GM12874 (cell line): ENCODE measurements around the gene FBN1.

Experiments
- TF ChIP-seq, protein P1 (sequence below): IDR thresholded peaks from 2 replicates; pipeline ENCODE4 v1.5.1; 2011; ENCODE audit warnings: low read depth, mild to moderate bottlenecking, control low read depth, low read length, moderate library complexity; ENCODE audit not compliant: insufficient read depth

The FBN1 gene

DNA sequence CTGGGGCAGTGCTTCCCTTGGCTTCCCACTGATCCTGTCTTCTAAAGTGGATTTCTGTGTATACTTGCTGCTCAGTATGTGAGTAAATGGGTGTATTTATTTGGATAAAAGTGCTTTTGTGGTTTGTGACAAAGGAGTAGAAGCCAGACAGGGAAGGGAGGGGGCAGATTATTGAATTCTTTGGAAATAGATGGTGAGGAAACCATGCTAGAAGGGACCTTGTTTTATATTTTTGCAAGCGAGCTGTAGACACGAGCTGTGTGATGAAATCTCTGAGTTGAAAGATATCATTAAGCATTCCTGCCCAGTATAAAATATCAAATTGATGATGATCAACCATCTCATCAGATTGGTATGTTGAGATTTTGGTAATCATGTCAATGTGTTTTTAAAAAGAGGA lies 245.4 kb downstream of the FBN1 start:
- TF ChIP-seq, protein P1, sequence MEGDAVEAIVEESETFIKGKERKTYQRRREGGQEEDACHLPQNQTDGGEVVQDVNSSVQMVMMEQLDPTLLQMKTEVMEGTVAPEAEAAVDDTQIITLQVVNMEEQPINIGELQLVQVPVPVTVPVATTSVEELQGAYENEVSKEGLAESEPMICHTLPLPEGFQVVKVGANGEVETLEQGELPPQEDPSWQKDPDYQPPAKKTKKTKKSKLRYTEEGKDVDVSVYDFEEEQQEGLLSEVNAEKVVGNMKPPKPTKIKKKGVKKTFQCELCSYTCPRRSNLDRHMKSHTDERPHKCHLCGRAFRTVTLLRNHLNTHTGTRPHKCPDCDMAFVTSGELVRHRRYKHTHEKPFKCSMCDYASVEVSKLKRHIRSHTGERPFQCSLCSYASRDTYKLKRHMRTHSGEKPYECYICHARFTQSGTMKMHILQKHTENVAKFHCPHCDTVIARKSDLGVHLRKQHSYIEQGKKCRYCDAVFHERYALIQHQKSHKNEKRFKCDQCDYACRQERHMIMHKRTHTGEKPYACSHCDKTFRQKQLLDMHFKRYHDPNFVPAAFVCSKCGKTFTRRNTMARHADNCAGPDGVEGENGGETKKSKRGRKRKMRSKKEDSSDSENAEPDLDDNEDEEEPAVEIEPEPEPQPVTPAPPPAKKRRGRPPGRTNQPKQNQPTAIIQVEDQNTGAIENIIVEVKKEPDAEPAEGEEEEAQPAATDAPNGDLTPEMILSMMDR: no peak

GRCh38 chr15:48397841-48398240 lies 247.7 kb downstream of the FBN1 start:
- TF ChIP-seq, protein P1: no peak

- TF ChIP-seq, protein P1: no peak
Observed at GRCh38 chr15:48396020-48396419, 249.5 kb downstream of the FBN1 start.

- TF ChIP-seq, protein P1: no peak
Observed at GRCh38 chr15:48395521-48396011, 249.9 kb downstream of the FBN1 start.

DNA sequence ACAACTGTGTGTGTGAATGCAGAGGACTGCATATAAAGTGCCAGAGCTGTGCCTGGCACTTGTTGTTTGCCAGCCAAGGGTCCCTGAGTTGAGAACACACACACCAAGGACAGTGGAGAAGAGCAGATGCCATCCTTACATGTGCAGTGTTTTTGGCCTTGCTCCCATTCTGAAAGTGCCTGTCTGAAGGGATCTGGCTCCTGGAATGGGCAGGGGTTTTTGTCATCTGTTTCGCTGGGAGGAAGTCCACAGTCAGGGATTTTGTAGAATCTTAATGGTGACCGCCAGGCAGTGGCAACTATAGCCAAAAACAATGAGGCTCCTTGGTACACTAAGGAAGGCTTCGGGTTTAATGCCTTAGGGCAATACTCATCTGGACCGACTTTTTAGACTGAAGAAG lies 250.5 kb downstream of the FBN1 start:
- TF ChIP-seq, protein P1: no peak

DNA sequence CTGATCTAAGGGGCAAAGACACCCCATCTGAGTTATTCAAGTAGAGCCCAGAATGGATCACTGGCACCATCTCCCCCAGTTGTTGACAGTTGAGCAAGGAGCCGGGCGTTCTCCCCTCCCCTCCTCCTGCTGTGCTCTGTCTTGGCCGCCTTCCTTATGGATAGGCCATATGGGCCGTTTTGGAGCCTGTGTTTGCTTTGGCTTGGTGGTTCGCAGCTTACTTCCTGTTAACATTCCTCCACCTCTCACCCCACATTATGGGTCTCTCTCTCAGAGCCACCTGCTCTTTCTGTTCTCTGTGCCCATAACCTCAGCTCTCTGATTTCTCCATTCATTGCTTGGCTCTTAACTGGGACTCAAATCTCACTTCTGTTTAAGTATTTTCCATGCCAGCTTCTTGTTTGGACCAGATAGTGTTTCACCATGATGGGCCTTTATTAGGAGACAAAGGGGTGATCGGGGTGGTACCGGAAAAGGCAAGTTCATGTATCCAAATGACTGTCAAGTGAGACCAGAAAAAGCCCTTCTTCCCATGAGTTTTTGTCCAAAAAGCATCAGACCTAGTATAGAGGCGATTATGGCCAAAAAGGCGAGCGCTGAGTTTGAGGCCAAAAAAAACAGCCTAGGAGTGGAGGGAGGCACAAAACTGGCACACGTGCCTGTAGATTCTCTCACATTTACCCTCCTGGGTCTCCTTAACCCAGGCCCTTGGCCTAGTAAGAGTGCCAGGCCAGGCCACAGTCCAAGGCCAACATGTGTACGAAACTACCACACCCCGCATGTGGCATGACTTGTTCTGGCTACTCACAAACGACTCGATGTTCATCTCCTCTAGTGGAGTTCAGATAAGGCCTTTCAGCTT lies 251.6 kb downstream of the FBN1 start:
- TF ChIP-seq, protein P1: no peak

- TF ChIP-seq, protein P1: no peak
Observed at GRCh38 chr15:48392356-48392755, 253.2 kb downstream of the FBN1 start.
